ENCODE data around the gene IGSF11.

- TF ChIP-seq CTCF (IDR thresholded peaks at IDR 0.05; ENCODE audit: insufficient read depth, low read depth, low read length) (no peak), EZH2 (IDR thresholded peaks at IDR 0.05; ENCODE audit: insufficient read depth, low read length) (no peak)
Measured at GRCh38 chr3:118942671-118943070, 92.0 kb downstream of the IGSF11 start.
